Osteoblast (primary cell): ENCODE measurements around the gene SERPINB8. TPM values are rescaled to one million over a fixed set of nuclear protein-coding genes. Genes with fewer than 3 reads are reported as not detected.

Experiments
- DNase-seq: peaks from one replicate; pipeline ENCODE4 v3.0.0; 2011; ENCODE audit warnings: low spot score, mixed read lengths; ENCODE audit not compliant: insufficient read length; ENCODE audit errors: missing footprints
- H2AFZ ChIP-seq: 2 replicates; pipeline ENCODE4 v1.6.0; 2011; ENCODE audit warnings: mild to moderate bottlenecking, low read length
- H3K27ac ChIP-seq: 2 replicates; pipeline ENCODE4 v1.5.1; 2011; ENCODE audit warnings: mild to moderate bottlenecking, low read depth, low read length, moderate library complexity
- H3K27me3 ChIP-seq: 2 replicates; pipeline ENCODE4 v1.6.0; 2012; ENCODE audit warnings: mild to moderate bottlenecking, control low read depth, inconsistent platforms, low read length, moderate library complexity; ENCODE audit not compliant: insufficient read depth
- H3K36me3 ChIP-seq: 2 replicates; pipeline ENCODE4 v1.5.1; 2011; ENCODE audit warnings: mild to moderate bottlenecking, low read length, control low read depth, moderate library complexity; ENCODE audit not compliant: insufficient read depth
- H3K4me1 ChIP-seq: 2 replicates; pipeline ENCODE4 v1.5.1; 2011; ENCODE audit warnings: mild to moderate bottlenecking, low read length, control low read depth, moderate library complexity; ENCODE audit not compliant: insufficient read depth
- H3K4me2 ChIP-seq: 2 replicates; pipeline ENCODE4 v1.6.0; 2011; ENCODE audit warnings: mild to moderate bottlenecking, low read length; ENCODE audit not compliant: insufficient read depth
- H3K4me3 ChIP-seq: fragments of 200-600 bp; sonication (generic); 3 replicates; pipeline ENCODE4 v1.5.1; 2012; ENCODE audit warnings: mild to moderate bottlenecking, low read length, inconsistent platforms; ENCODE audit not compliant: insufficient read depth
- H3K79me2 ChIP-seq: 2 replicates; pipeline ENCODE4 v1.6.0; 2012; ENCODE audit warnings: mild to moderate bottlenecking, low read length, control low read depth, inconsistent platforms; ENCODE audit not compliant: insufficient read depth
- H3K9me3 ChIP-seq: 2 replicates; pipeline ENCODE4 v1.5.1; 2011; ENCODE audit warnings: low read depth, low read length, control low read depth
- H4K20me1 ChIP-seq: 2 replicates; pipeline ENCODE4 v1.6.0; 2012; ENCODE audit warnings: mild to moderate bottlenecking, low read length, control low read depth; ENCODE audit not compliant: insufficient read depth
- total RNA-seq: library from RNA; depleted of rRNA; stranded (reverse); fragments of >200 nt; gene quantifications from 2 replicates; pipeline ENCODE4 v1.2.3, GENCODE V29; 2012
- TF ChIP-seq, protein P1 (sequence below): IDR thresholded peaks from 2 replicates; pipeline ENCODE4 v1.5.1; 2011; ENCODE audit warnings: mild to moderate bottlenecking, low read depth, low read length, moderate library complexity; ENCODE audit errors: extremely low read depth

SERPINB8 gene
- total RNA-seq, 1 donor: 30.4 TPM

DNA sequence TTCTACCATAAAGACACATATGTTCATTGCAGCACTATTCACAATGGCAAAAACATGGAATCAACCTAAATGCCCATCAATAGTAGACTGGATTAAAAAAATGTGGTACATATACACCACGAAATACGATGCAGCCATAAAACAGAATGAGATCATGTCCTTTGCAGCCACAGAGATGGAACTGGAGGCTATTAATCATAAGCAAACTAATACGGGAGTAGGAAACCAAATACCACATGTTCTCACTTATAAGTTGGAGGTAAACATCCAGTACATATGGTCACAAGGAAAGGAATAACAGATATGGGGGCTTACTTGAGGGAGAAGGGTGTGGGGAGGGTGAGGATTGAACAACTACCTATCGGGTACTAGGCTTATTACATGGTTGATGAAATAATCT lies 13.1 kb upstream of the SERPINB8 start:
- no peak overlapping the region for H3K27ac ChIP-seq
- H3K79me2 ChIP-seq: no peaks in the 10 kb centered on the region
- no peaks in the 10 kb centered on the region for H3K9me3 ChIP-seq
- H3K4me3 ChIP-seq: no peak overlapping the region
- H4K20me1 ChIP-seq: no peaks in the 10 kb centered on the region
- no peak for DNase-seq
- no peak overlapping the region for H2AFZ ChIP-seq
- peaks cover 39% of the 10 kb centered on the region for H3K27me3 ChIP-seq
- TF ChIP-seq, protein P1, sequence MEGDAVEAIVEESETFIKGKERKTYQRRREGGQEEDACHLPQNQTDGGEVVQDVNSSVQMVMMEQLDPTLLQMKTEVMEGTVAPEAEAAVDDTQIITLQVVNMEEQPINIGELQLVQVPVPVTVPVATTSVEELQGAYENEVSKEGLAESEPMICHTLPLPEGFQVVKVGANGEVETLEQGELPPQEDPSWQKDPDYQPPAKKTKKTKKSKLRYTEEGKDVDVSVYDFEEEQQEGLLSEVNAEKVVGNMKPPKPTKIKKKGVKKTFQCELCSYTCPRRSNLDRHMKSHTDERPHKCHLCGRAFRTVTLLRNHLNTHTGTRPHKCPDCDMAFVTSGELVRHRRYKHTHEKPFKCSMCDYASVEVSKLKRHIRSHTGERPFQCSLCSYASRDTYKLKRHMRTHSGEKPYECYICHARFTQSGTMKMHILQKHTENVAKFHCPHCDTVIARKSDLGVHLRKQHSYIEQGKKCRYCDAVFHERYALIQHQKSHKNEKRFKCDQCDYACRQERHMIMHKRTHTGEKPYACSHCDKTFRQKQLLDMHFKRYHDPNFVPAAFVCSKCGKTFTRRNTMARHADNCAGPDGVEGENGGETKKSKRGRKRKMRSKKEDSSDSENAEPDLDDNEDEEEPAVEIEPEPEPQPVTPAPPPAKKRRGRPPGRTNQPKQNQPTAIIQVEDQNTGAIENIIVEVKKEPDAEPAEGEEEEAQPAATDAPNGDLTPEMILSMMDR: no peak
- H3K4me2 ChIP-seq: no peak overlapping the region
- no peaks in the 10 kb centered on the region for H3K4me1 ChIP-seq
- no peaks in the 10 kb centered on the region for H3K36me3 ChIP-seq

DNA sequence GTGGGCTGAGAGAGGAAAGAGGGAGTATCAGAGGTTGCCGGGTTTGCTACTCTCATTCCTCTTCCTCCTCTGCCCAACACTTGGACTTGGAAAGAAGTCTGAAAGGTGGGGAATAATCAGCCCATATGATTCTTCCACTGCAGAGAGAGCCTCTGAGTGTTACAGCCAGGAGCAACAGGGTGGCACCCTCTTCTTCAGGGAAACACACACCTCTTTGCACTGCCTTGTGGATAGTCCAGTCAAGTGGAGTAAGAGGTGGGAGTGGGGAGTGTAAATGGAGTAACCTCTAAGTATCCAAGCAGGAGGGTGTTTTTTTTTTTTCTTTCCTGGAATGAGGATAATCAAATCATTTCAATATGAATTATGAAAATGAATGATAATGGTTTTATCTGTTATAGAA lies 9.0 kb upstream of the SERPINB8 start:
- TF ChIP-seq, protein P1: no peak
- Histone ChIP-seq H3K27me3 (peaks cover 33% of the 10 kb centered on the region), H2AFZ (no peak overlapping the region), H3K4me2 (no peak overlapping the region), H3K36me3 (no peaks in the 10 kb centered on the region), H3K27ac (no peak overlapping the region), H3K4me1 (no peaks in the 10 kb centered on the region), H3K9me3 (no peaks in the 10 kb centered on the region), H3K4me3 (no peak overlapping the region), H4K20me1 (no peaks in the 10 kb centered on the region), H3K79me2 (no peaks in the 10 kb centered on the region)
- DNase-seq: no peak

DNA sequence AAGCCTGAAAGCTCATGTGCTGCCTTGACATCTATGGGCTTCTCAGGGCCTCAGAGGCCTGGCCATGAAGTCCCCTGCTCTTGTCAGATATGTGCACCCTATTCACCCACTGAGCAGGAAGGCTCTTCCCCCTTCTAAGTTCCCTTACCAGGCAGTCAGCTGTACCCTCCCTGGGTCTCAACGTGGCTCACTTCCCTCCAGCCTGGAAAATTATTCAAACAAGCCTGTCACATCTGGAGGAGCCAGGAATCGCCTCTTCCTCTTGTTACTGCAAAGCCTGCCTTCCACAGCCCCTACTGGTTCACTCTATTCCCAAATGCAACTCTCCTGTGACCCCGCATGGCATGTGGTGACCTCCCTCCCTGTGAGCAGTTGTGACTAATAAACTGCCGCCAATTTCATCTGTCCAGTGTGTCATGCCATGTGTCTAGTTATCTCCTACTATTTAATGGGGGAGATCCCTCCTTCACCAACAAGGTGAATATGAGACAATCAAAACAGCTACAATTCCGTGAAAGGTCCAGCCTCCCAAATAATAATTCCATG lies 8.4 kb upstream of the SERPINB8 start:
- Histone ChIP-seq H3K9me3 (no peaks in the 10 kb centered on the region), H3K27ac (no peak overlapping the region), H3K79me2 (no peaks in the 10 kb centered on the region), H3K36me3 (no peaks in the 10 kb centered on the region), H2AFZ (no peak overlapping the region), H3K4me2 (no peak overlapping the region), H3K4me1 (no peaks in the 10 kb centered on the region), H4K20me1 (no peaks in the 10 kb centered on the region), H3K4me3 (no peak overlapping the region), H3K27me3 (peaks cover 27% of the 10 kb centered on the region)
- TF ChIP-seq, protein P1: no peak
- no peak for DNase-seq

DNA sequence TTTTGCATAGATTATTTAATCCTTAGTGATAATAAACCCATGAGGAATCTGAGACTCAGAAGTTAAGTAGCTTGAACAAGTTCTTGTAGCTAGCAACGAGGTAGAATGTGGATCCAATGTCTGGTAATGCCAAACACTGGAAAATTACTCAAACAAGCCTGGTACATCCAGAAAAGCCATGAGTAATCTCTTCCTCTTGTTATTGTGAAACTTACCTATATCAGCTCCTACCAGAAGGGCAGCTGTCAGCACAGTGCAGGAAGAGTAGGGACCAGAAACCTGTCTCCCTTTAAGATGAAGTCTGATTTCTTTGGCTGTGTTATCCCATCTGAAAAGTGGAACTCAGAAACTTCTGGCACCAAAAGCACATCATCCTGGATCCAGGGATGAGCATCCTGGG lies 7.7 kb upstream of the SERPINB8 start:
- TF ChIP-seq, protein P1: no peak
- Histone ChIP-seq H3K4me2 (no peak overlapping the region), H4K20me1 (no peaks in the 10 kb centered on the region), H3K79me2 (no peaks in the 10 kb centered on the region), H2AFZ (no peak overlapping the region), H3K9me3 (no peaks in the 10 kb centered on the region), H3K36me3 (no peaks in the 10 kb centered on the region), H3K27me3 (peaks cover 27% of the 10 kb centered on the region), H3K4me3 (no peak overlapping the region), H3K4me1 (no peaks in the 10 kb centered on the region), H3K27ac (no peak overlapping the region)
- DNase-seq: no peak
